IPS-NIHi11 (cell line): Measurements from ENCODE around the gene COX7B.

Experiments
- DNase-seq: peaks from one replicate; pipeline ENCODE4 v3.0.0; 2012; ENCODE audit warnings: mixed read lengths, low spot score

COX7B gene

DNA sequence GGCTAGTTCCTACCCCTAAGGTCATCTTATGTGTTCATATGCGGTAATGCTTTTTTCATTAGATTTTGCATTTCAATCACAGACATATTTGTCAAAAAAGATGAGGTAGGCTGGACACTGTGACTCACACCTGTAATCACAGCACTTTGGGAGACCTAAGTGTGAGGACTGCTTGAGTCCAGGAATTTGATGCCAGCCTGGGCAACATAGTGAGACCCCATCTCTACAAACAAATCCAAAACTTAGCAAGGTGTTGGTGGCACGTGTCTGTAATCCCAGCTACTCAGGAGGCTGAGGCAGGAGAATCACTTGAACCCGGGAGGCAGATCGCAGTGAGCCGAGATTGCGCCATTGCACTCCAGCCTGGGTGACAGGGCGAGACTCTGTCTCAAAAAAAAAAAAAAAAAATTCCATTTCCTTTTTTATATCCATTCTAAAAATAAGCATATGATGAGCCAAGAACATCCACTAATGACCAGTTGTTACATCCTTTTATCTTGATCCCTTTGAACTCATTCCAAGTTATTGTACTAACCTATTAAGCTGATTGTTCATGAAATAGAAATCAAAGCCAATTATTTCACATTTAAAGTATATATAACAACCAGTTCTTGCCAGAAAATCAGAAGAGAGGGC lies 46.8 kb downstream of the COX7B start:
- no peak for DNase-seq

- DNase-seq, result no peak
Observed at GRCh38 chrX:77946571-77946970, 47.3 kb downstream of the COX7B start.

DNA sequence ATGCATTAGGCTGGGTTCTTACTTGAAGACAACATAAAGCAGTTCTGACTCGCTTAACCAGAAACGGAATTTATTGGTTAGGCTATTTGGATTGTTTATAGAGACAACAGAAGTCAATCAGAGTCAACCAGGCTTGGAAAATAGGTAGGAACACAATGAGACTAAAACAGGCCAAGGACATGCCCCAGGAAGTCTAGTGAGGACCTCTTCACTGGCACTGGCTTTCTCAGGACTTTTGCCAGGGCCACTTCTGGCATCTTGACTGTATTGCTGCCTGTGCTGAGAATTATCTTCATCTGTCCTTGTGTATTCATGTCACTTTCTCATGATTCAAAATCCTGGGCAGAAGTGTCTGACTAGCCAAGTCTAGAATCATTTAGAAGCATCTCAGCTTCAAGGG lies 50.6 kb downstream of the COX7B start:
- DNase-seq, result no peak

DNA sequence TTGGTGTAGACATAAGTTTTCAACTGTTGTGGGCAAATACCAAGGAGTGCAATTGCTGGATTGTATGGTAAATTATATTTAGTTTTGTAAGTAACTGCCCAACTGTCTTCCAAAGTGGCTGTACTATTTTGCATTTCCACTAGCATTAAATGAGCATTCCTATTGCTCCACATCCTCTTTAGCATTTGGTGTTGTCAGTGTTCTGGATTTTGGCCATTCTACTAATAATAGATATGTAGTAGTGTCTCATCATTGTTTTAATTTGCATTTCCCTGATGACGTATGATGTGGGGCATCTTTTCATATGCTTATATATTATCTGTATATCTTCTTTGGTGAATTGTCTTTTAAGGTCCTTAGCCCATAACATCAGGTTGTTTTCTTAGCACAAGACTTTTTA lies 52.9 kb downstream of the COX7B start:
- no peak for DNase-seq

GRCh38 chrX:77953302-77953701 lies 54.0 kb downstream of the COX7B start:
- no peak for DNase-seq

DNA sequence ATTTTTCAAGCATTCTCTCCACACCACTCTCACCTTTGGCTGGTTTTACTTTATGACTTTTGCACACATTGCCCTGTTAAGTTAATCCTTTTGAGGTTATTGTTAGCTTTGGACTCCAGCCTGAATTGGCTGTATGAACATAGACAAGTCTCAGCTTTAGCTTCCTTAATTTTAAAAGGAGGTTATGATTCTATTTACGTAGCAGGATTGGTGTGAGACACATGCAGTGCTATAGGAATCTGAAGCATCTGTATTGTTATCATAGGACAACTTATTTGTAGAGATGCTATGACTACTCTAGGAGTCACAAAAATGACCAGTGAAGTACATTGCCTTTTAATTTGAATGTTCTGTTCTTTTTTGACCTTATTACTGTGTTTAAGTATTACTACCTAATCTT lies 54.4 kb downstream of the COX7B start:
- DNase-seq, result no peak
